HepG2 (cell line): Measurements from ENCODE around the gene MTA3. TPM values are rescaled to one million over a fixed set of nuclear protein-coding genes. Genes with fewer than 3 reads are reported as not detected.

ENCODE experiments used
- ATAC-seq: fragments of 200-7000 bp; cut with Tn5 transposase; 3 replicates; pipeline ENCODE4 v1.9.1; 2020; ENCODE audit warnings: mild to moderate bottlenecking, moderate library complexity
- BruUV-seq: library from RNA; stranded (reverse); fragments of 400-500 nt; replicated peaks from 2 replicates; lab custom pipeline; 2021; lab: Mats Ljungman, UMichigan
- CTCF ChIA-PET: fragments of 300-600 bp; formaldehyde crosslinking; extraction: SDS; loops from one replicate; lab custom pipeline; 2021; ENCODE audit warnings: low total read pairs, inconsistent platforms, low intra/inter-chr PET ratio; lab: Yijun Ruan, JAX
- POLR2A ChIA-PET: fragments of 350-600 bp; sonication (Branson Sonifier 250); formaldehyde crosslinking; loops from one replicate; lab custom pipeline; 2020; ENCODE audit warnings: antibody characterized with exemption, inconsistent platforms; lab: Yijun Ruan, JAX
- DNase-seq: peaks from one replicate; pipeline ENCODE4 v3.0.0-alpha.2; 2015; ENCODE audit warnings: low spot score
- FAIRE-seq: peaks from 3 replicates; lab custom pipeline; 2011; peaks lifted over from hg19 to GRCh38; lab: Jason Lieb, UNC
- H2AFZ ChIP-seq: one replicate; pipeline ENCODE4 v1.6.1; 2011; ENCODE audit warnings: low read length, inconsistent platforms
- H3K27ac ChIP-seq: fragments of 300-600 bp; 3 replicates; pipeline ENCODE4 v1.8.0; 2011; ENCODE audit warnings: mixed run types, mild to moderate bottlenecking, mixed read lengths, low read length, inconsistent platforms; ENCODE audit not compliant: insufficient read depth; ENCODE audit errors: extremely low read length
- H3K27me3 ChIP-seq, 2 experiments: fragments of 200-600 bp in 1 of 2; 2 replicates in 1 of 2; 3 replicates in 1 of 2; pipeline versions ENCODE4 v1.6.0 to v1.8.0; 2011; ENCODE audit warnings: low read length in 2 of 2, mild to moderate bottlenecking in 2 of 2, moderate library complexity in 2 of 2, inconsistent platforms in 1 of 2; ENCODE audit not compliant: insufficient read depth in 2 of 2, control insufficient read depth in 1 of 2
- H3K36me3 ChIP-seq, 2 experiments: fragments of 200-600 bp in 1 of 2; replicated peaks in 1 of 2; 2 replicates in 1 of 2; 3 replicates in 1 of 2; pipeline versions ENCODE4 v1.5.1 to v1.8.0; 2011; ENCODE audit warnings: low read length in 2 of 2, inconsistent platforms in 1 of 2; ENCODE audit not compliant: insufficient read depth in 2 of 2, control insufficient read depth in 1 of 2
- H3K4me1 ChIP-seq: 2 replicates; pipeline ENCODE4 v1.5.1; 2012; ENCODE audit warnings: low read length, inconsistent platforms; ENCODE audit not compliant: insufficient read depth
- H3K4me2 ChIP-seq: 2 replicates; pipeline ENCODE4 v1.6.0; 2011; ENCODE audit warnings: low read depth, low read length, inconsistent platforms
- H3K4me3 ChIP-seq, 3 experiments: fragments of 200-600 bp in 1 of 3; sonication (generic), shearing (Covaris generic) in 1 of 3; replicated peaks in 1 of 3; 2 replicates each; pipeline ENCODE4 v1.5.1; 2011 to 2016; ENCODE audit warnings: low read length in 3 of 3, inconsistent platforms in 2 of 3, low read depth in 2 of 3, mild to moderate bottlenecking in 2 of 3, control low read depth in 1 of 3, mixed read lengths in 1 of 3; ENCODE audit not compliant: insufficient read depth in 1 of 3
- H3K79me2 ChIP-seq: one replicate; pipeline ENCODE4 v1.6.1; 2011; ENCODE audit warnings: low read length, inconsistent platforms; ENCODE audit not compliant: insufficient read depth
- H3K9ac ChIP-seq: 2 replicates; pipeline ENCODE4 v1.6.0; 2011; ENCODE audit warnings: mild to moderate bottlenecking, low read depth, low read length, inconsistent platforms; ENCODE audit not compliant: insufficient read depth
- H3K9me3 ChIP-seq: 2 replicates; pipeline ENCODE4 v1.5.1; 2012; ENCODE audit warnings: mild to moderate bottlenecking, low read length
- H4K20me1 ChIP-seq: 2 replicates; pipeline ENCODE4 v1.6.0; 2011; ENCODE audit warnings: inconsistent platforms, mild to moderate bottlenecking, low read length, moderate library complexity; ENCODE audit not compliant: insufficient read depth
- CHCHD3 ChIP-seq: sonication (generic); formaldehyde crosslinking; IDR thresholded peaks from 2 replicates; pipeline ENCODE4 v1.8.0; 2022; ENCODE audit warnings: mild to moderate bottlenecking, missing genetic modification reagents, moderate library complexity
- DMAP1 ChIP-seq: IDR thresholded peaks from 2 replicates; pipeline ENCODE4 v1.6.1; 2016
- EP300 ChIP-seq, 3 experiments: sonication (generic) in 1 of 3; formaldehyde crosslinking in 1 of 3; IDR thresholded peaks; 2 replicates each; pipeline versions ENCODE4 v1.5.1 to v1.6.1; 2011 to 2020; ENCODE audit warnings: low read depth in 2 of 3, low read length in 2 of 3, borderline replicate concordance in 1 of 3, improper control_type of control experiment in 1 of 3, mild to moderate bottlenecking in 1 of 3, missing genetic modification reagents in 1 of 3, moderate library complexity in 1 of 3
- ISX ChIP-seq: sonication (generic); formaldehyde crosslinking; conservative IDR thresholded peaks from 2 replicates; pipeline ENCODE4 v1.5.0; 2020; ENCODE audit warnings: missing genetic modification reagents
- RORA ChIP-seq: sonication (generic); formaldehyde crosslinking; IDR thresholded peaks from 2 replicates; pipeline ENCODE4 v1.5.0; 2020; ENCODE audit warnings: mild to moderate bottlenecking, missing genetic modification reagents, moderate library complexity
- SATB2 ChIP-seq: sonication (generic); formaldehyde crosslinking; IDR thresholded peaks from 2 replicates; pipeline ENCODE4 v1.5.0; 2020; ENCODE audit warnings: missing genetic modification reagents
- ZFP1 ChIP-seq: IDR thresholded peaks from 2 replicates; pipeline ENCODE4 v1.6.1; 2016
- ZNF230 ChIP-seq: sonication (generic); formaldehyde crosslinking; IDR thresholded peaks from 2 replicates; pipeline ENCODE4 v1.4.0; 2020; ENCODE audit warnings: mild to moderate bottlenecking, missing genetic modification reagents
- ZNF33B ChIP-seq: sonication (generic); formaldehyde crosslinking; IDR thresholded peaks from 2 replicates; pipeline ENCODE4 v1.5.1; 2020; ENCODE audit warnings: mild to moderate bottlenecking, missing genetic modification reagents
- ZNF430 ChIP-seq: sonication (generic); formaldehyde crosslinking; IDR thresholded peaks from 2 replicates; pipeline ENCODE4 v1.9.0; 2021; ENCODE audit warnings: mild to moderate bottlenecking, missing genetic modification reagents
- ZNF672 ChIP-seq: sonication (generic); formaldehyde crosslinking; IDR thresholded peaks from 2 replicates; pipeline ENCODE4 v1.8.1; 2022; ENCODE audit warnings: missing genetic modification reagents
- WGBS: methylation state at CpG from one replicate; pipeline ENCODE4 v1.1.6; 2017; ENCODE audit warnings: low lambda C conversion rate; 5-methylcytosine and 5-hydroxymethylcytosine counted together
- in situ Hi-C: cut with HindIII; loops from 2 replicates; pipeline ENCODE4 v1.10.0; 2017; ENCODE audit warnings: low pct_unique_long_range_greater_than_20kb; ENCODE audit not compliant: extremely low pct_ligation_motif_present
- intact Hi-C: fragments of 100-400 bp; cut with micrococcal nuclease; formaldehyde crosslinking; loops from one replicate; pipeline ENCODE4 v1.10.0; 2022; ENCODE audit not compliant: unreplicated experiment
- polyA plus RNA-seq, 8 experiments: library from polyadenylated mRNA; depleted of rRNA in 3 of 8; stranded (reverse) in 7 of 8; unstranded in 1 of 8; fragments of >200 nt; fragmentation: Illumina TruSeq in 4 of 8; extraction: Trizol in 4 of 8; gene quantifications; 2 replicates each; pipeline versions ENCODE4 v1.2.1 to v1.2.3, GENCODE V29; 2011 to 2016; ENCODE audit warnings: low read depth in 4 of 8, missing spikeins in 1 of 8, mixed read lengths in 1 of 8; ENCODE audit not compliant: insufficient read depth in 1 of 8
- total RNA-seq, 5 experiments: library from RNA; depleted of rRNA; stranded (reverse); fragments of >200 nt; fragmentation: Illumina TruSeq; extraction: Trizol; gene quantifications; 2 replicates each; pipeline ENCODE4 v1.2.3, GENCODE V29; 2016; ENCODE audit warnings: low read depth in 1 of 5
- TF ChIP-seq, protein P1 (sequence below): fragments of 450-650 bp; IDR thresholded peaks from 2 replicates; pipeline ENCODE4 v1.6.1; 2016

MTA3 gene
- total and polyA plus RNA-seq, 2 of the 13 experiments (the other 11 are each of a cell fraction or from before 2014, with no cell fraction given), result 48.8 to 77.8 TPM

GRCh38 chr2:42542871-42543270 is 25.6 kb upstream of the MTA3 start:
- H3K4me2 ChIP-seq, result no peak overlapping the region
- in situ Hi-C loops, result no loop called here
- POLR2A ChIA-PET, result no interaction called here
- H3K27me3 ChIP-seq, result no peaks in the 10 kb centered on the region
- H3K9me3 ChIP-seq, result no peaks in the 10 kb centered on the region
- no peaks in the 10 kb centered on the region for H3K36me3 ChIP-seq
- intact Hi-C loops, result no loop called here
- no peaks in the 10 kb centered on the region for H3K79me2 ChIP-seq
- H2AFZ ChIP-seq, result no peak overlapping the region
- ATAC-seq, result no peak
- CTCF ChIA-PET, result no interaction called here
- no peak overlapping the region for H3K27ac ChIP-seq
- no TSS peak for BruUV-seq
- no peak overlapping the region for H3K9ac ChIP-seq
- no peak for FAIRE-seq
- no peak for DNase-seq
- no peak overlapping the region for H3K4me3 ChIP-seq
- H3K4me1 ChIP-seq, result peaks cover 21% of the 10 kb centered on the region
- TF ChIP-seq EP300 (IDR thresholded peaks at IDR 0.05; ENCODE audit: low read depth in 2 of 2, low read length in 2 of 2) (no peak), EP300 (CRISPR knock-in tag; IDR thresholded peaks at IDR 0.05; ENCODE audit: borderline replicate concordance) (no peak), DMAP1 (no peak), SATB2 (CRISPR knock-in tag) (no peak), ZNF230 (CRISPR knock-in tag) (no peak), ZNF33B (no peak), ZFP1 (CRISPR knock-in tag) (no peak), ZNF672 (CRISPR knock-in tag) (no peak), ISX (CRISPR knock-in tag) (no peak), CHCHD3 (no peak), RORA (CRISPR knock-in tag) (no peak), ZNF430 (CRISPR knock-in tag) (no peak)
- TF ChIP-seq, protein P1, sequence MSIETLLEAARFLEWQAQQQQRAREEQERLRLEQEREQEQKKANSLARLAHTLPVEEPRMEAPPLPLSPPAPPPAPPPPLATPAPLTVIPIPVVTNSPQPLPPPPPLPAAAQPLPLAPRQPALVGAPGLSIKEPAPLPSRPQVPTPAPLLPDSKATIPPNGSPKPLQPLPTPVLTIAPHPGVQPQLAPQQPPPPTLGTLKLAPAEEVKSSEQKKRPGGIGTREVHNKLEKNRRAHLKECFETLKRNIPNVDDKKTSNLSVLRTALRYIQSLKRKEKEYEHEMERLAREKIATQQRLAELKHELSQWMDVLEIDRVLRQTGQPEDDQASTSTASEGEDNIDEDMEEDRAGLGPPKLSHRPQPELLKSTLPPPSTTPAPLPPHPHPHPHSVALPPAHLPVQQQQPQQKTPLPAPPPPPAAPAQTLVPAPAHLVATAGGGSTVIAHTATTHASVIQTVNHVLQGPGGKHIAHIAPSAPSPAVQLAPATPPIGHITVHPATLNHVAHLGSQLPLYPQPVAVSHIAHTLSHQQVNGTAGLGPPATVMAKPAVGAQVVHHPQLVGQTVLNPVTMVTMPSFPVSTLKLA, result no peak
- 93% methylated on average over 4 of the region's 4 CpGs for WGBS
- no peaks in the 10 kb centered on the region for H4K20me1 ChIP-seq
